Measurements from ENCODE around the gene TSPY4. TPM values are rescaled to one million over a fixed set of nuclear protein-coding genes. Genes with fewer than 3 reads are reported as not detected.
"Not testable (repeated sequence)": the region's sequence is repeated elsewhere in the genome, so short reads cannot be mapped to it uniquely, and the experiment has no call there.

TSPY4 gene
- not detected for total RNA-seq

GRCh38 chrY:9337164-9337563, at the start of gene TSPY4:
TSPY4 (plus strand) TSS chrY:9337464; CDS start chrY:9337510, 46 bp downstream.
- not testable (repeated sequence) for DNase-seq

GRCh38 chrY:9320996-9321395, 16.3 kb upstream of the TSPY4 start:
- DNase-seq, result no peak

DNA sequence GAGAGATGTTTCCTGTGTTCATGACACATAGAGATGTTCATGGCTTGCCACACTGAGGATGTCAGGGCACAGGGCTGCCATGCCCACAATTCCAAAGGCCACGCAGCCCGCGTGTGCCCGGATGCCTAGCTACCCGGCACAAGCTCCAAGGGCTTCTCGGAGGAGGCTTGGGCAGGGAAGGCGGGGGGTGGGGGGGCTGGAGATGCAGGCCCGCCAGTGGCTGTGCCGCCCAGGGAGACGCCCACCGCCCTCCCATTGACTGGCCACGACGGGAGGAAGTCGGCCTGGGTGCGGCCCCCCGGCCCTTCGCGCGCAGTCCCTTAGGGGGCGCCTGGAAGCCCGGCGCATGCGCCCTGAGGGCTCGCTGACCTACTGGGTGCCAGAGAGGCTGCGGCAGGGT, 20.2 kb downstream of the TSPY4 start, which contains the start of gene TSPY8:
Gene TSPY8 (plus strand): TSS at position 301 of the 400 bp plus-strand sequence. CDS start 46 bp downstream, at position 347.
- DNase-seq, result not testable (repeated sequence)

Small RNA genes lying within 50 kb of the gene (small RNA-seq; reads per million reads assigned to genes)
- gene AC006158.1, result not detected

Other genes starting within 250 kb of the TSPY4 start
- gene TSPY8, start 20.3 kb downstream of the TSPY4 start, total RNA-seq, result not detected
- not detected for gene TSPY3, start 61.0 kb downstream of the TSPY4 start, total RNA-seq
- not detected for gene TSPY1, start 129.5 kb downstream of the TSPY4 start, total RNA-seq
- not detected for gene TSPY9, start 149.8 kb downstream of the TSPY4 start, total RNA-seq
- not detected for gene TSPY10, start 190.4 kb downstream of the TSPY4 start, total RNA-seq

Data from occipital lobe (tissue), 3 donors.